ENCODE measurements around the gene ENTPD1.

DNA sequence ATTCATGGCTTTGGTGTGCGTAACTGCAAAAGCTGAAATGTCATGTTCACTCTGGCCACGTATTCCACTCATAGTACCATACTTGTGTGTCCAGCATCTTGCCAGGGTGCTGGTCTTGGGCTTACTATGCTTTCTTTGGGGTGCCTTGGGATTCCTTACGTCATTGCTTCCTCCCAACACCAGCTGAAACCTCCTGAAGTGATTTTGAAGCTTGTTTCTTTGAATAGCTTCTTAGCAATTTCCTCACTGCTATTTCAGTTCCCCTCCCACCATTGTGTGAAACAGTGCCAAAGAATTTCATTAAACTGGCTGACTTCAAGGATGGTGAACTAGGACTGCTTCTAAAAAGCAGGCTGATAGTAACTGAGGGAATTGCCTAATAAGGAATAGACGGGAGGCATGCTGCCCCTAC is 36.9 kb downstream of the ENTPD1 start:
- TF ChIP-seq, protein P1, sequence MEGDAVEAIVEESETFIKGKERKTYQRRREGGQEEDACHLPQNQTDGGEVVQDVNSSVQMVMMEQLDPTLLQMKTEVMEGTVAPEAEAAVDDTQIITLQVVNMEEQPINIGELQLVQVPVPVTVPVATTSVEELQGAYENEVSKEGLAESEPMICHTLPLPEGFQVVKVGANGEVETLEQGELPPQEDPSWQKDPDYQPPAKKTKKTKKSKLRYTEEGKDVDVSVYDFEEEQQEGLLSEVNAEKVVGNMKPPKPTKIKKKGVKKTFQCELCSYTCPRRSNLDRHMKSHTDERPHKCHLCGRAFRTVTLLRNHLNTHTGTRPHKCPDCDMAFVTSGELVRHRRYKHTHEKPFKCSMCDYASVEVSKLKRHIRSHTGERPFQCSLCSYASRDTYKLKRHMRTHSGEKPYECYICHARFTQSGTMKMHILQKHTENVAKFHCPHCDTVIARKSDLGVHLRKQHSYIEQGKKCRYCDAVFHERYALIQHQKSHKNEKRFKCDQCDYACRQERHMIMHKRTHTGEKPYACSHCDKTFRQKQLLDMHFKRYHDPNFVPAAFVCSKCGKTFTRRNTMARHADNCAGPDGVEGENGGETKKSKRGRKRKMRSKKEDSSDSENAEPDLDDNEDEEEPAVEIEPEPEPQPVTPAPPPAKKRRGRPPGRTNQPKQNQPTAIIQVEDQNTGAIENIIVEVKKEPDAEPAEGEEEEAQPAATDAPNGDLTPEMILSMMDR (IDR thresholded peaks at IDR 0.05) = no peak
- TF ChIP-seq POLR2A (IDR thresholded peaks at IDR 0.05) = no peak

Data from thyroid gland (tissue), 4 donors.